GM12878 (cell line): Measurements from ENCODE around the gene TMEM97. TPM values are rescaled to one million over a fixed set of nuclear protein-coding genes. Genes with fewer than 3 reads are reported as not detected.

Experiments used
- ATAC-seq: fragments of 200-7000 bp; cut with Tn5 transposase; 3 replicates; pipeline ENCODE4 v1.9.1; 2020; ENCODE audit warnings: mild to moderate bottlenecking, moderate library complexity
- BruUV-seq: library from RNA; stranded (reverse); fragments of 400-500 nt; replicated peaks from 2 replicates; lab custom pipeline; 2021; lab: Mats Ljungman, UMichigan
- CTCF ChIA-PET: fragments of 300-600 bp; sonication (Branson Sonifier 250); formaldehyde crosslinking; extraction: SDS; loops from one replicate; lab custom pipeline; 2021; ENCODE audit warnings: inconsistent platforms; lab: Yijun Ruan, JAX
- POLR2A ChIA-PET: fragments of 350-600 bp; formaldehyde crosslinking; extraction: SDS; loops from one replicate; lab custom pipeline; 2021; ENCODE audit warnings: inconsistent platforms; lab: Charles Lee
- RAD21 ChIA-PET: fragments of 300-600 bp; sonication (Branson Sonifier 250); formaldehyde crosslinking; loops from one replicate; lab custom pipeline; 2023; ENCODE audit warnings: antibody characterized with exemption; ENCODE audit not compliant: unreplicated experiment; lab: Charles Lee
- SMC1A ChIA-PET: fragments of 300-600 bp; sonication (Branson Sonifier 250); formaldehyde crosslinking; loops from one replicate; lab custom pipeline; 2023; ENCODE audit not compliant: unreplicated experiment, uncharacterized antibody; lab: Charles Lee
- DNase-seq: peaks from one replicate; pipeline ENCODE4 v3.0.0-alpha.2; 2011; ENCODE audit warnings: low read depth, low spot score
- FAIRE-seq: peaks from 3 replicates; lab custom pipeline; 2011; peaks lifted over from hg19 to GRCh38; lab: Jason Lieb, UNC
- H2AFZ ChIP-seq: 2 replicates; pipeline ENCODE4 v1.6.0; 2011; ENCODE audit warnings: low read depth, low read length, control low read depth; ENCODE audit not compliant: control insufficient read depth
- H3K27ac ChIP-seq: 2 replicates; pipeline ENCODE4 v1.5.1; 2011; ENCODE audit warnings: control low read depth; ENCODE audit not compliant: control insufficient read depth, insufficient read depth
- H3K27me3 ChIP-seq, 2 experiments: replicated peaks in 1 of 2; 2 replicates each; pipeline versions ENCODE4 v1.6.0 to v1.6.1; 2011; ENCODE audit warnings: low read length in 1 of 2; ENCODE audit not compliant: control insufficient read depth in 2 of 2, insufficient read depth in 2 of 2
- H3K36me3 ChIP-seq, 2 experiments: 2 replicates each; pipeline ENCODE4 v1.5.1; 2011; ENCODE audit warnings: low read length in 1 of 2; ENCODE audit not compliant: control insufficient read depth in 2 of 2, insufficient read depth in 2 of 2
- H3K4me1 ChIP-seq: 2 replicates; pipeline ENCODE4 v1.6.1; 2011; ENCODE audit warnings: mild to moderate bottlenecking, low read length, moderate library complexity, mixed read lengths; ENCODE audit not compliant: control insufficient read depth, insufficient read depth
- H3K4me2 ChIP-seq: 2 replicates; pipeline ENCODE4 v1.6.0; 2011; ENCODE audit warnings: control low read depth; ENCODE audit not compliant: control insufficient read depth, insufficient read depth
- H3K4me3 ChIP-seq: fragments of 200-600 bp; sonication (generic); 2 replicates; pipeline ENCODE4 v1.5.1; 2016
- H3K79me2 ChIP-seq: 2 replicates; pipeline ENCODE4 v1.6.0; 2011; ENCODE audit warnings: low read length; ENCODE audit not compliant: control insufficient read depth, insufficient read depth
- H3K9ac ChIP-seq: 2 replicates; pipeline ENCODE4 v1.8.0; 2011; ENCODE audit warnings: low read length, control low read depth, mixed read lengths; ENCODE audit not compliant: control insufficient read depth, insufficient read depth
- H3K9me3 ChIP-seq: replicated peaks from 3 replicates; pipeline ENCODE4 v1.5.1; 2011; ENCODE audit warnings: mild to moderate bottlenecking, low read length; ENCODE audit not compliant: control insufficient read depth, insufficient read depth
- H4K20me1 ChIP-seq: 2 replicates; pipeline ENCODE4 v1.6.0; 2011; ENCODE audit not compliant: control insufficient read depth, insufficient read depth
- ATF7 ChIP-seq: fragments of 450-650 bp; IDR thresholded peaks from 2 replicates; pipeline ENCODE4 v1.6.1; 2016; ENCODE audit warnings: low read depth, mild to moderate bottlenecking
- DPF2 ChIP-seq: fragments of 450-650 bp; IDR thresholded peaks from 2 replicates; pipeline ENCODE4 v1.6.1; 2017; ENCODE audit warnings: mild to moderate bottlenecking
- IRF3 ChIP-seq: fragments of 450-650 bp; IDR thresholded peaks from 2 replicates; pipeline ENCODE4 v1.6.1; 2014; ENCODE audit warnings: mild to moderate bottlenecking
- IRF5 ChIP-seq: fragments of 450-650 bp; IDR thresholded peaks from 2 replicates; pipeline ENCODE4 v1.6.1; 2017; ENCODE audit warnings: borderline replicate concordance
- MEF2B ChIP-seq: fragments of 450-650 bp; IDR thresholded peaks from 2 replicates; pipeline ENCODE4 v1.6.1; 2018; ENCODE audit warnings: mild to moderate bottlenecking, moderate library complexity; ENCODE audit not compliant: partially characterized antibody, poor library complexity, severe bottlenecking
- MTA2 ChIP-seq: fragments of 450-650 bp; IDR thresholded peaks from 2 replicates; pipeline ENCODE4 v1.6.1; 2016; ENCODE audit warnings: low read depth, mild to moderate bottlenecking, moderate library complexity
- MXI1 ChIP-seq: fragments of 150-350 bp; IDR thresholded peaks from 2 replicates; pipeline ENCODE4 v1.6.1; 2011; ENCODE audit warnings: low read depth, mild to moderate bottlenecking, inconsistent platforms, low read length, improper control_type of control experiment
- PAX8 ChIP-seq: fragments of 450-650 bp; IDR thresholded peaks from 2 replicates; pipeline ENCODE4 v1.6.1; 2017; ENCODE audit warnings: mild to moderate bottlenecking, moderate library complexity
- POU2F2 ChIP-seq: IDR thresholded peaks from 3 replicates; pipeline ENCODE4 v1.6.1; 2011; ENCODE audit warnings: low read depth, mild to moderate bottlenecking, low read length, borderline replicate concordance
- STAT1 ChIP-seq: fragments of 450-650 bp; conservative IDR thresholded peaks from 2 replicates; pipeline ENCODE4 v1.6.1; 2014; ENCODE audit warnings: antibody characterized with exemption, mild to moderate bottlenecking
- WGBS: methylation state at CpG from one replicate; pipeline ENCODE4 v1.1.6; 2016; ENCODE audit warnings: low lambda C conversion rate; ENCODE audit not compliant: insufficient replicate concordance, insufficient coverage; ENCODE audit errors: missing lambda C conversion rate; 5-methylcytosine and 5-hydroxymethylcytosine counted together
- in situ Hi-C: fragments of 300-500 bp; cut with MboI; formaldehyde crosslinking; loops from 9 replicates; pipeline ENCODE4 v1.14.3; 2018; ENCODE audit warnings: mixed read lengths
- intact Hi-C: fragments of 100-400 bp; cut with micrococcal nuclease; formaldehyde crosslinking; loops from one replicate; pipeline ENCODE4 v1.14.2; 2022; ENCODE audit not compliant: unreplicated experiment
- polyA plus RNA-seq, 11 experiments: library from polyadenylated mRNA; depleted of rRNA in 4 of 11; unstranded in 6 of 11; stranded (reverse) in 5 of 11; fragments of >200 nt; fragmentation: Nextera tagmentation in 4 of 11; fragmentation: Illumina TruSeq in 1 of 11; extraction: Ambion mirVana in 4 of 11; extraction: Trizol in 1 of 11; gene quantifications; 1 replicate in 1 of 11; 2 replicates in 10 of 11; pipeline versions ENCODE4 v1.2.1 to v1.2.3, GENCODE V29; 2011 to 2016; ENCODE audit warnings: inconsistent platforms in 2 of 11, missing spikeins in 2 of 11, low read depth in 1 of 11
- total RNA-seq, 4 experiments: library from RNA; depleted of rRNA in 3 of 4; stranded (reverse); fragments of >200 nt in 3 of 4; fragmentation: Illumina TruSeq in 1 of 4; extraction: Trizol in 1 of 4; gene quantifications; 2 replicates each; pipeline versions ENCODE4 v1.2.1 to v1.2.3, GENCODE V29; 2013 to 2021

Gene TMEM97
- total and polyA plus RNA-seq, 10 of the 15 experiments (the other 5 are each of a cell fraction or from before 2014, with no cell fraction given) = 58.0 to 134 (median 86.0) TPM

- H3K4me3 ChIP-seq = no peak overlapping the region
- POLR2A ChIA-PET = interaction anchor here (0.6 kb wide), 1 partner anchor 558 kb away, joined by 3 read pairs; no protein-coding TSS in a partner anchor
- no peaks in the 10 kb centered on the region for H3K9me3 ChIP-seq
- SMC1A ChIA-PET = no interaction called here
- TF ChIP-seq ATF7 = no peak
- no peak for TF ChIP-seq MXI1
- TF ChIP-seq MTA2 = no peak
- TF ChIP-seq DPF2 = no peak
- TF ChIP-seq PAX8 = no peak
- no peak for TF ChIP-seq POU2F2
- TF ChIP-seq IRF3 = no peak
- no peak for TF ChIP-seq MEF2B
- TF ChIP-seq IRF5 = no peak
- no peak for TF ChIP-seq STAT1
- H3K4me2 ChIP-seq = no peak overlapping the region
- H3K79me2 ChIP-seq = peaks cover 17% of the 10 kb centered on the region
- H3K9ac ChIP-seq = no peak overlapping the region
- H3K27ac ChIP-seq = no peak overlapping the region
- H2AFZ ChIP-seq = no peak overlapping the region
- in situ Hi-C loops (loop anchor here (10.0 kb wide), 1 partner anchor 615 kb away; the partner anchor contains the start of gene PHF12), intact Hi-C loops (no loop called here)
- peaks cover 6 to 15% of the 10 kb centered on the region in 2 experiments; a peak in 3 of 4 replicates for H3K36me3 ChIP-seq
- H4K20me1 ChIP-seq = no peaks in the 10 kb centered on the region
- DNase-seq (no peak), FAIRE-seq (no peak), ATAC-seq (no peak)
- 79% methylated on average over 14 of the region's 15 CpGs for WGBS
- CTCF ChIA-PET = interaction anchor here (2.3 kb wide), 1 partner anchor 77 kb away, joined by 8 read pairs; no protein-coding TSS in a partner anchor
- no TSS peak for BruUV-seq
- RAD21 ChIA-PET = no interaction called here
- H3K27me3 ChIP-seq = no peaks in the 10 kb centered on the region
- peaks cover 3% of the 10 kb centered on the region for H3K4me1 ChIP-seq
Measured at GRCh38 chr17:28339431-28339830, 20.4 kb downstream of the TMEM97 start.
